ENCODE data around the gene OR52K1. TPM values are rescaled to one million over a fixed set of nuclear protein-coding genes. Genes with fewer than 3 reads are reported as not detected.

Gene OR52K1
- total RNA-seq, 1 donor: not detected

GRCh38 chr11:4539603-4540219 lies 57.3 kb downstream of the OR52K1 start:
- no peak overlapping the region for H2AFZ ChIP-seq (ENCODE audit: low read length)
- H4K20me1 ChIP-seq (ENCODE audit: insufficient read depth, low read length): no peaks in the 10 kb centered on the region
- H3K79me2 ChIP-seq (ENCODE audit: insufficient read depth, low read length): no peaks in the 10 kb centered on the region
- H3K4me3 ChIP-seq (ENCODE audit: insufficient read depth, low read length): no peak overlapping the region
- no peak overlapping the region for H3K4me2 ChIP-seq (ENCODE audit: insufficient read depth, low read length)
- H3K9me3 ChIP-seq (ENCODE audit: low read depth, low read length): no peaks in the 10 kb centered on the region
- H3K36me3 ChIP-seq (ENCODE audit: insufficient read depth, low read length): no peaks in the 10 kb centered on the region
- DNase-seq (ENCODE audit: insufficient read length, low spot score, missing footprints): peak; percentile 77
- H3K27ac ChIP-seq (ENCODE audit: low read depth, low read length): no peak overlapping the region
- TF ChIP-seq, protein P1, sequence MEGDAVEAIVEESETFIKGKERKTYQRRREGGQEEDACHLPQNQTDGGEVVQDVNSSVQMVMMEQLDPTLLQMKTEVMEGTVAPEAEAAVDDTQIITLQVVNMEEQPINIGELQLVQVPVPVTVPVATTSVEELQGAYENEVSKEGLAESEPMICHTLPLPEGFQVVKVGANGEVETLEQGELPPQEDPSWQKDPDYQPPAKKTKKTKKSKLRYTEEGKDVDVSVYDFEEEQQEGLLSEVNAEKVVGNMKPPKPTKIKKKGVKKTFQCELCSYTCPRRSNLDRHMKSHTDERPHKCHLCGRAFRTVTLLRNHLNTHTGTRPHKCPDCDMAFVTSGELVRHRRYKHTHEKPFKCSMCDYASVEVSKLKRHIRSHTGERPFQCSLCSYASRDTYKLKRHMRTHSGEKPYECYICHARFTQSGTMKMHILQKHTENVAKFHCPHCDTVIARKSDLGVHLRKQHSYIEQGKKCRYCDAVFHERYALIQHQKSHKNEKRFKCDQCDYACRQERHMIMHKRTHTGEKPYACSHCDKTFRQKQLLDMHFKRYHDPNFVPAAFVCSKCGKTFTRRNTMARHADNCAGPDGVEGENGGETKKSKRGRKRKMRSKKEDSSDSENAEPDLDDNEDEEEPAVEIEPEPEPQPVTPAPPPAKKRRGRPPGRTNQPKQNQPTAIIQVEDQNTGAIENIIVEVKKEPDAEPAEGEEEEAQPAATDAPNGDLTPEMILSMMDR (IDR thresholded peaks at IDR 0.05; ENCODE audit: extremely low read depth, low read depth, low read length): peak; percentile 75
- H3K4me1 ChIP-seq (ENCODE audit: insufficient read depth, low read length): no peaks in the 10 kb centered on the region
- H3K27me3 ChIP-seq (ENCODE audit: insufficient read depth, low read length): no peaks in the 10 kb centered on the region

- Histone ChIP-seq H3K27me3 (ENCODE audit: insufficient read depth, low read length) (no peaks in the 10 kb centered on the region), H3K4me3 (ENCODE audit: insufficient read depth, low read length) (no peak overlapping the region), H2AFZ (ENCODE audit: low read length) (no peak overlapping the region), H3K36me3 (ENCODE audit: insufficient read depth, low read length) (no peaks in the 10 kb centered on the region), H3K4me1 (ENCODE audit: insufficient read depth, low read length) (no peaks in the 10 kb centered on the region), H3K4me2 (ENCODE audit: insufficient read depth, low read length) (no peak overlapping the region), H3K9me3 (ENCODE audit: low read depth, low read length) (no peaks in the 10 kb centered on the region), H3K27ac (ENCODE audit: low read depth, low read length) (no peak overlapping the region), H4K20me1 (ENCODE audit: insufficient read depth, low read length) (no peaks in the 10 kb centered on the region), H3K79me2 (ENCODE audit: insufficient read depth, low read length) (no peaks in the 10 kb centered on the region)
- TF ChIP-seq, protein P1 (IDR thresholded peaks at IDR 0.05; ENCODE audit: extremely low read depth, low read depth, low read length): no peak
- DNase-seq (ENCODE audit: insufficient read length, low spot score, missing footprints): no peak
Measured at GRCh38 chr11:4541071-4541470, 58.6 kb downstream of the OR52K1 start.

Other genes starting within 250 kb of the OR52K1 start
- not detected in 2 replicates for gene OR52B4, start 114.3 kb upstream of the OR52K1 start, total RNA-seq
- 15.6 and 15.9 TPM in 2 replicates for gene TRIM21, start 88.9 kb upstream of the OR52K1 start, total RNA-seq
- gene OR52K2, start 33.4 kb upstream of the OR52K1 start, total RNA-seq: not detected in 2 replicates
- not detected in 2 replicates for gene OR52M1, start 62.5 kb downstream of the OR52K1 start, total RNA-seq
- gene OR52I2, start 99.1 kb downstream of the OR52K1 start, total RNA-seq: not detected in 2 replicates
- not detected in 2 replicates for gene OR52I1, start 111.4 kb downstream of the OR52K1 start, total RNA-seq
- gene TRIM68, start 125.6 kb downstream of the OR52K1 start, total RNA-seq: 13.6 and 17.7 TPM in 2 replicates
- gene OR51D1, start 154.8 kb downstream of the OR52K1 start, total RNA-seq: not detected in 2 replicates
- gene OR51E1, start 161.3 kb downstream of the OR52K1 start, total RNA-seq: not detected in 2 replicates
- not detected in 2 replicates for gene OR51E2, start 215.2 kb downstream of the OR52K1 start, total RNA-seq
- gene MMP26, start 222.1 kb downstream of the OR52K1 start, total RNA-seq: not detected in 2 replicates